A549 treated with AZD2906 at 1 μM for 4 hours (cell line): Measurements from ENCODE around the gene ARHGEF16. TPM values are rescaled to one million over a fixed set of nuclear protein-coding genes. Genes with fewer than 3 reads are reported as not detected.

Experiments
- total RNA-seq: library from RNA; stranded (reverse); fragments of 200-300 nt; extraction: Qiagen RNA extraction; gene quantifications from 5 replicates; pipeline ENCODE4 v1.2.3, GENCODE V29; 2022

ARHGEF16 gene
- total RNA-seq: 3.9 to 5.2 TPM (median 5.0 TPM) in 5 replicates

GRCh38 chr1:3453891-3454810 is at the start of gene ARHGEF16:
ARHGEF16 (plus strand) TSS chr1:3454665; CDS start chr1:3463085, 8,420 bp downstream.

Other genes starting within 250 kb of the ARHGEF16 start
- 6.3 to 10.6 TPM (median 8.0 TPM) in 5 replicates for gene MEGF6, start 156.8 kb downstream of the ARHGEF16 start, total RNA-seq
- gene TPRG1L, start 170.3 kb downstream of the ARHGEF16 start, total RNA-seq: 27.2 to 31.5 TPM (median 29.8 TPM) in 5 replicates
- 14.2 to 19.8 TPM (median 18.8 TPM) in 5 replicates for gene WRAP73, start 195.4 kb downstream of the ARHGEF16 start, total RNA-seq
- 0.72 to 0.90 TPM (median 0.78 TPM) in 5 replicates for gene TP73, start 197.9 kb downstream of the ARHGEF16 start, total RNA-seq